Tongue (tissue), 2 donors: ENCODE measurements around the gene FHDC1. TPM values are rescaled to one million over a fixed set of nuclear protein-coding genes. Genes with fewer than 3 reads are reported as not detected.

ENCODE experiments used
- DNase-seq: peaks from one replicate; pipeline ENCODE4 v3.0.0-alpha.2; 2015
- total RNA-seq: library from RNA; depleted of rRNA; stranded (reverse); fragments of >200 nt; gene quantifications from one replicate; pipeline ENCODE4 v1.2.3, GENCODE V29; 2014

FHDC1 gene
- total RNA-seq, 1 donor from 2014 or later, result 9.9 TPM

DNA sequence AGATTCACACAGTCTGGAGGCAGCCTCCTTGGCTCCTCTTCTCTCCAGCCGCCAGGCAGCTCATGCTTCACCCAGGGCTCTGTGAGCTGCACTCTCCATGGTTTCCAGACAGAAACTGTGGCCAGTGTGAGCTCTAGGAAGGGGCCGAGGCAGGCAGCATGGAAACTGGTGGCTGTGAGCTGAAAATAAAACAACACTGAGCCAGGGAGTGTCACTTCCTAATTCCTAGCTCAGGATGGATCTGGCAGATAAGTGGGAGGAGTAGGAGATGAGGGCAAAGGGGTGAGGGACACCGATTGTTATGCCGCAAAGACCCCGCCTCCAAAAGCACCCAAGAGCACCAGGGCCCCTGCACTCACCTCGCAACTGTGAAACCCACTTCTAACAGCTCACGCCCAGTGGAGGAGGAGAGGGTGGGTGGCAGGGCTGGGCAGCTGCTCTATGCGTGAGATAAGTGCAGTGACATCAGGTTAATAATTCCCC is 69.8 kb downstream of the FHDC1 start:
- DNase-seq, result no peak

DNA sequence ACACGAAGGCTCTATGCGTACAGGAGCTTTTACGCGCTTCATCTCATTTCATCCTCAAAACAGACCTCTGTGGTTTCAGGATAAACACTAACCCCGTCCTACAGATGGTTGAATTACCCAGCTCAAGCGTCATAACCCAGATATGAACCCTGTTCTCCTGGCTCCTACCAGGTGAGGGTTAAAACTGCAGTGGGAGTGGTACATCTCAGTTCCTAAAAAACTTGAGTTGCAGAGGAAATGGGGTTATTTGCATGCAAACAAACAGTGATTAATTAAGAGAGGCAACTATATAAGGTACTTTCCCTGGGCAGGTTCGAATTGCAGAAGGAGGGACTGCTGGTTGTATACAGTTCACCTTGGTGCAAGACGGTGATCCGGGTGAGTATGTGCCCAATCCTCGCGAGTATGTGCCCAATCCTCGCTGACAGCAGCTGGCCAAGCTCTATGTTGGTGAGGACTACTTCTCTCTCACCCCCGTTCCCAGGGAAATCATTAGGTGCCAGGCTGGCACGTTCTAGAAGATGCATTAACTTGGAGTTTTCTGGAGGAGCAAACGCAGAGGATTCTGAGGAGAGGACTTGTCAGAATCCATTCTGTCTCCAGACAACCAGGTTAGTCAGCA is 72.6 kb downstream of the FHDC1 start:
- DNase-seq, result no peak

DNA sequence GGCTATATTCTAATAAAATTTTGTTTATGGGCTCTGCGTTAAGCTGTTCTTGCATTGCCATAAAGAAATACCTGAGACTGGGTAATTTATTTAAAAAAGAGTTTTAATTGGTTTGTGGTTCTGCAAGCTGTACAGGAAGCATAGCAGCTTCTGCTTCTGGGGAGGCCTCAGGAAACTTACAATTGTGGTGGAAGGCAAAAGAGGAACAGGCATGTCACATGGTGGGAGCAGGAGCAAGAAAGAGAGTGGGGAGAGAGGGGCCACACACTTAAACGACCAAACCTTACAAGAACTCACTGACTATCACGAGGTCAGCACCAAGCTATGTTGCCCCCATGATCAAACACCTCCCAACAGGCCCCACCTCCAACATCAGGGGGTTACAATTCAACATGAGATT is 74.0 kb downstream of the FHDC1 start:
- DNase-seq, result no peak

DNA sequence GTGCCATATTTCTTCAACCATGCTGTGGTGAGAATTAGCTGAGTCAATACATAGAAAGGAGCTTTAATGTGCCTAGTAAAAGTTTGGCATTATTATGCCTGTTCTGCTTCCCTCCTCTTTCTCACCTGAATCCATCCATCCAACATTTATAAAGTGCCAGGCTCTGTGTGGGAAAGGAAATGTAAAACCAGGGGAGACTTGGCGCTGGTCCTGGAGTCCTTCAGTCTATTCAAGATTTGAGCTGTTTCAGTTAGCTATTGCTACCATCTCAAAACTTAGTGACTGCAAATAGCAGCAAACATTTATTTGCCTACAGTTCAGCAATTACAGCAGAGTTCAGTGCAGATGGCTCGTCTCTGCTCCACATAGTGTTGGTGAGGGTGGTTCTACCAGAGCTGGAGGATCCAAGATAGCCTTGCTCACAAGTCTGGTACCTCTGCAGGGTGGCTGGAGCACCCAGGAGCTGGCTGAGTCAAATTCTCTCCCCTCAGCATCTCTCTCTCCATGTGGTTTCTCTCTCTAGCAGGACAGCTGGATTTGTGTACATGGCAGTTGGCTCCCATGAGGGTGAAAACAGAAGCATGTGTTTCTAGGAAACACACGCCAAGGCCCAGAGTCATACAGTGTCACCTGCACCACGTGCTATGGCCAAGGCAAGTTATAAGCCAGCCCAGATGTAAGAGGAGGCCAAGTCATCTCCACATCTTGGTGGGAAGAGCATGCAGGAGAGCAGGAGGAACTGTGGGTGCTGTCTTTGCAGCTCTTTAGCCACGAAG is 77.3 kb downstream of the FHDC1 start:
- DNase-seq, result peak; percentile 57

DNA sequence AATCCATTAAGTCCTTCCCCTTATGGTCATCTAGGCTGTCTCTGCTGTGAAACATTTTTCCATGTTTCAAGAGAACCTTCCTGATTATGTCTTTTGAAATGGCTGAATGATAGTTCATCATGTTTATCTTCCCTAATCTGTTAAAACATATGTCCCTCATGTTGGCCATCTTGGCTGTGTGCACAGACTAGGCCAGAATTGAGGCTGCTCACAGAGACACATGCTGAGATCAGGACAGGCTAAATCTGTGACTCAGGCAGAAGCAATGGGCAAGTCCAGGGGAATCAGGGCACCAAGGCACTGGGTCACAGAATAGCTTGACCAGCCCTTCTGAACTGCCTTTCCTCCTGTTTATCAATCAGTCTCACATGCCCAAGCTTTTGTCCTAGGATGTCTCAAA is 78.3 kb downstream of the FHDC1 start:
- DNase-seq, result no peak

DNA sequence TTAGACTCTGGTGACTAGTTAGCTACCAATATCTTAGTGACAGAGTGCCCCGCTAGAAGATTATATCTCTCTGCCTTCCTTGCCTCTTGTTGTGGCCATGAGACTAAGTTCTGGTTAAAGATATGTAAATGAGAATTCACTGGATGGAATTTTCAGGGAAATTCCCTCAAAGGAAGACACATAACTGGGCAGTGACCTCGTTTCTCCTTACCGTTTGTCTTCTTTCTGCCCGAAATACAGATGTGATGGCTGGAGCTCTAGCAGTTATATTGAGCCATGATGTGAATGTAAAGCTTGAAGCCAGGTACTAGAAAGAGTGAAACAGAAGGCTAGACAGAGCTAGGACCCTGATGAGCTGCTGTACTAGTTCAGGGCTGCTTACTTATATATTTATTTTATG is 80.5 kb downstream of the FHDC1 start:
- no peak for DNase-seq

DNA sequence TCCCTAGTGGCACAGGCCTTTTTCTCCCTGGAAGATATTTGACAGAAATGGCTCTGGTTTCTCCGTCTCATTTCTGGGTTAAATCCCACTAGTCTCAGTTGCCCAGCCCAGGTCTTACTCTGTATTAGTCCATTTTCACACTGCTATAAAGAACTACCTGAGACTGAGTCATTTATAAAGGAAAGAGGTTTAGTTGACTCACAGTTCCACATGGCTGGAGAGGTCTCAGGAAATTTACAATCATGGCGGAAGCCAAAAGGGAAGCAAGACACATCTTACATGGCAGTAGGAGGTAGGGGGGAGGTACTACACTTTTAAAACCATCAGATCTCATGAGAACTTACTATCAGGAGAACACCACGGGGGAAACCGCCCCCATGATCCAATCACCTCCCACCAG is 81.9 kb downstream of the FHDC1 start:
- no peak for DNase-seq

DNA sequence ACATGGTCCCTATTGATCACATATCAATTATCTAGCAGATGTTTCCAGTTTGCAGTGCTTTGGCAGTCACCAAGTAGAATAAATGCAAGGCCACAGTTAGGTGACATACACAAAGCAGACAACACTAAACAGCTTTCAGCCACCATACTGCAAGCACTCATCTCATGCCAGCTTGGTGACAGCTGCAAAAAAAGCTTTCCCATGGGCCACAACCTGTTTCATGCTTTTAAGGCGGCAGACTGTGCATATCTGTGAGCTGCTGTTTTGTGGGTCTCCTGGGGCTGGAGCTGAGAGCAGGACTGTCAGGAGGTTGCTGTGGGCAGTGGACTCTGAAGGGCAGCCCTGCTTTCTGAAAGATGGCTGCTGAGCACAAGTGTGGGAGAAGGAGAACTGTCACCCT is 82.6 kb downstream of the FHDC1 start:
- DNase-seq, result no peak

DNA sequence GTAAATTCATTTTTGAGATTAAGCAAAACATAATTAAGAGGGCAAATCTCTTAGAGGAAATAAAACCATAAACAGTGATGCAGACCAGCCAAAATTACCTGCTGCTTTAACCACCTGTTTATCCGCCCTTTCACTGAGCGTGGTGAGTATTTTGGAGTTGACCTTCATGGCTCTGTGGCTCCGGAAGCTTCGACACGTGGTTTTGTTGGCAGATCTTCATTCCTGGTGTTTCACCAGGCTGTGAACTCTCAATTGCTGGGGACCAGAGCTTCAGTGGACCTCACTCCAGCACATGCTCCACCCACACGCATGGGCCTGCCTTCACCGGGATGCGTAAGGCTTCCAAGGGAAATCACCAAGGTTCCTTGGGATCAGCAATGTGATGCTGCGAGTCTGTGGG is 83.8 kb downstream of the FHDC1 start:
- no peak for DNase-seq

DNA sequence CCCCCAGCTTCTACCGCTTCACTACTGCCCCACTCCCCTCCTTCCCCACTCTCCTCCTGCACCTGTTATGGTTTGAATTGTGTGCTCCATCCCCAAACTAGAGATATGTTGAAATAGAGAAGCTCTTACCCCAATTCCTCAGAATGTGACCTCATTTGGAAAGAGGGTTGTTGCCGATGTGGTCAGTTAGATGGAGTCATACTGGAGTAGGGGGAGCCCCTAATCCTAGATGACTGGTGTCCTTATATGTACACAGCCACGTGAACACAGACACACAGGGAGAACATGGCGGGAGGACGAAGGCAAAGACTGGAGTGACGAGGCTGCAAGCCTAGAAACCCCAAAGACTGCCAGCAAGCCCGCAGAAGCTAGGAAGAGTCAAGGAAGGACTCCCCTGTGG is 84.3 kb downstream of the FHDC1 start:
- no peak for DNase-seq

DNA sequence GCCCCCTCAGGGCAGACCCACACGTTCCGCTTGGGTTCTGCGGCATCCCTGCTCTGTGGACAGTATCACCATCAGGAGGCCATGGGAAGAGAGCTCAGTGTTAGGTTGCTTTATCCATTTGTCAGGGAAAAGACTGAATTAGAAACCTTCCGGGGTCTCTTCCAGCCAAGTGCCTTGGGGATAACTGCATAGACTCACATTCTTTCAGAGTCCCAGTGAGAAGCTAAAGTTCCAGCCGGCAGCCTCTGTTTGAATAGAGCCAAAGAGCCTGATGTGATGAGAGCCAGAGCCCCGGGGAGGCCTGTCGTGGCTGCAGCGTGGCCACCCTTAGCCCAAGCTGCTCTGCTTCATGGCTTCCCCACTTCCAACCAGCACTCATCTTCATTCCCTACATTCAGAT is 85.2 kb downstream of the FHDC1 start:
- DNase-seq, result no peak

DNA sequence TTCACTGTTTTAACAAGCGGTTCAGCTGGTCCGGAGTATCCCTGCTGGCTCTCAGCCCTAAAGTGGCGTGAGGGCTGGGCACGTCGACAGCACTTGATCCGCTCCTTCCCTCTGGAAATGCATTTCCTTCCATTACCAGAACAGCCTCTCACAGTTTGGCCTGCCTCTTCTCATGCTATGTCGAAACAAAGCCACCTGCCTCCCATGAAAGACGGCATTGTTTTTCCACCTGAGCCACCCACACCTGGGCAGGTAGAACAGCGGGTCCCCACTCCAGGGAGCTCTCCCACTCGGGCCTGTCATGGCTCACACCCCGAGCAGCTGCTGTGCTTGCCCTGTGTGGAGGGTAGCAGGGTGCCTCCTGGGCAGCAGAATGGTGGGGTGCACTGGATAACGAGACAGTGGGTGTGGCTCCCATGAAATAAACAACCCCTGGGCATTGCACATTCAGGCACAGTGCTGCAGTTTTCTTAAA is 86.2 kb downstream of the FHDC1 start:
- DNase-seq, result peak; percentile 38

DNA sequence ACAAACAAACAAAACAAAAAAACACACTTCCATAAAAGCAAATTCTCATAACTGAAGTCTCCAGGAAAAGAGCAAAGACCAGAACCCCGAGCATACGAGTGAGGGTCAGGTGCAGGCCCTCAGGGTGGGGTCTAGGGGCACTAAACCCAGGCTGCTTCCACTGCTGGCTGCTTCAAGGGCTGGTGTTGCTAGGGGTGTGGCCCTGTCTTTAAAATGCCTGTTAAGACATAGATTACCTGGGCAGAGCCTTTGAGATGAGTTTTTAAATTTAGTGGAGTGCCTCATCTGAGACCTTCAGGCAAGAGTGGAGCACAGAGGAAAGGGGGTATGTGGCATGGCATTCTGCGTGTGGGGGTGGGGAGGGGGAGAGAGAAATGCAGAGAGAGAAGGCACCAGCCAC is 87.0 kb downstream of the FHDC1 start:
- DNase-seq, result no peak

DNA sequence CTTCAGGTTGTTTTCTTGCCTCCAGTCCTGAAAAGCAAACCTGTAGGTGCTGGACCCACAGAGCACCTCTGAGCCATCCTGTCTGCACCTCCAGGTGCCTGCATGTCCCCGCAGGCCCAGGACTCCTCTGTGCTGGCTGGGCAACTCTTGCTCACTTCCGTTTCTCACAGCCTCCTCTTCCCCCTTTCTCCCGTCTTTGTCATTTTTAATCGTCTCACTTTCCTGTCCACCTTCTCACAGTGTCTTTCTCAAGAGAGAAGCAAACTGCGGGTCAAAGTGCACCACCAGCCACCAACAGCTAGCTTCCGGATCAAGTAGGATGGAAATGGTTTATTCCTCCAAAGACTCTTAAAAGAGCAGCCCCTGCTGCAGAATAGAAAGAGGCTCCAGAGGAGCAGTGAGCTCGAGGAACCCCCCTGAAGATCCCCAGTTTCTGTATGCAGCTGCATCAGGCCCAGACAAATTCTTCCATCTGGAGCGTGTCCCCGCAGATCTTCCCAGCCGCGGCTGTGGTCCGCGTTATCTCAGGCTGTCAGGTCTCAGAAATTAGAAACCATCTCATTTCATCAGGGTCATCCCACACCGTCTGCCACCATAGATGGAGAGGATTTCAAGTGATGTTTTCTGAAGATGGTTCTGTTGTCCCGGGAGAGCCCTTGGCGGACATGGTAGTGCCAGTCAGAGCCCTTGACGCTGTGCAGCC is 87.7 kb downstream of the FHDC1 start:
- no peak for DNase-seq

DNA sequence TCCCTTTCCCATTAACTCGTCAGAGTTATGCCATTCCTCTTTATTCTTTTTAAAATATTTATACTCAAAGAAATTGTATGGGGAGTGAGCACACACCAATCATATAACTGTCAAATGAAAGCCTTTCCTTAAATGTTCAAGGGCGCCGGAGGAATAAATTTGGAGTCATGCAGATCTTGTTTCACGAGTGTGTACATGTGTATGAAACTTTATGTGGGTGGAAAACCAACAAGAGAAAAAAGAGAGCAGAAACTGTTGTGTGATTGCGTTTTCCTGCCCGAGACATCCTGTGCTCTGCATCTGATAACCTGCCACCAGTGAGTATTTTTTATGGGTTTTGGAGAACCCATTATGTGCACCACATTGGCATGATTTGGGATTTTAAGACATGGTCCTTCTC is 88.3 kb downstream of the FHDC1 start:
- DNase-seq, result no peak

DNA sequence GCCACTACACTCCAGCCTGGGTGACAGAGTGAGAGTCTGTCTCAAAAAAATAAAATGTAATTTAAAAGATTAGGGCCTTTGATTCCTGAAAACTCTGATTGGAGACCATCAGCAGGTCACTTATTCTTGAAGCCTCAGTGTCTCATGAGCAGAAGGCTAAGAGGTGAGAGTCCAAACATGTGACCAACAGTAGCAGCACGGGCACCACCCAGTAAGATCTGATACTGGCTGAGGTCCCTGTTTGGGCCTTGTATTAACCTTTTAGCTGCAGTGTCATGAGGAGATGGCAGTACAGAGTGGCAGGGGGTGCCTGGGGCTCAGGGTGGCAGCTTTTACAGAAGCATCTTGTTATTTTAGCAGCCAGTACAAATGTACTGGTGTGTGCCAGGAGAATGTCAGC is 89.3 kb downstream of the FHDC1 start:
- DNase-seq, result no peak

DNA sequence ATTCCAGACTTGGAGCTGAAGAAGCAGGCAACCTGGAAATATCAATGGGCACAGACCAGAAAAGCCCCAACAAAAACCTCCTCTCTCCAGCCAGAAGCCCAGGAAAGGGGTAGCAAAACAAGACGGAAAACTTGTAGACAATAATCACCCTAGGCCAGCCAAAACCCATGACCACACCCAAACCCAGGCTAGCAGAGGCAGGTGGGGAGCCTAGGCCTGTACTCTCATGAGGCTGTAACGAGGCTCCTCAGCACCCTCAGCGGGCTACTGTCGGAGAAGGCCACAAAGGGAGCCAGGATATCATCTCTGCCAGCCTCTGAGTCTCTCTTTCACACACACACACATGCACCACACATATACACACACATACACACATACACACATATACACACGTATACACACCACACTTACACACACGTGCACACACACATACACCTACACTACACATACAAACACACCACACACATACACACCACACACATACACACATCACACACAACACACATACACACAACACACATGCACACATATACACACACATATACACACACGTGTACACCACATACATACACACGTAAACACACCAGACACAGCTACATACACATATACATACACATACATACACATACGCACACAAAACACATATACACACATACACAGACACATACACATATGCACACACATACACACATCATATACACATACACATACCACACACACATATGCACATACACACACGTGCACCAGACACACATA is 90.6 kb downstream of the FHDC1 start:
- no peak for DNase-seq

DNA sequence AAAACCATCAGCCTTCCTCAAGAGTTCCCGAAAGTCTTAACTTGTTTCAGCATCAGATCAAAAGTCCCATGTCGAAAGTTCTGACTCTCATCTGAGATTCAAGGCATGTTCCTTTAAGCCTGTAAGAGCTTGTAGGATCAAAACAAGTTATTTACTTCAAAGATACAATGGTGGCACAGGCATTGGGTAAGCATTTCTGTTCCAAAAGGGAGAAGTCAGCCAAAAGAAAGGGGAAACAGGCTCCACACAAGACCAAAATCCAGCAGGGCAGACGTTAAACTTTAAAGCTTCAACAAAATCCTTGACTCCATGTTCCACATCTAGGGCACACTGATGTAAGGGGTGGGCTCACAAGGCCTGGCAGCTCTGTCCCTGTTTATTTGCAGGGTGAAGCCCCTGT is 91.7 kb downstream of the FHDC1 start:
- DNase-seq, result no peak

DNA sequence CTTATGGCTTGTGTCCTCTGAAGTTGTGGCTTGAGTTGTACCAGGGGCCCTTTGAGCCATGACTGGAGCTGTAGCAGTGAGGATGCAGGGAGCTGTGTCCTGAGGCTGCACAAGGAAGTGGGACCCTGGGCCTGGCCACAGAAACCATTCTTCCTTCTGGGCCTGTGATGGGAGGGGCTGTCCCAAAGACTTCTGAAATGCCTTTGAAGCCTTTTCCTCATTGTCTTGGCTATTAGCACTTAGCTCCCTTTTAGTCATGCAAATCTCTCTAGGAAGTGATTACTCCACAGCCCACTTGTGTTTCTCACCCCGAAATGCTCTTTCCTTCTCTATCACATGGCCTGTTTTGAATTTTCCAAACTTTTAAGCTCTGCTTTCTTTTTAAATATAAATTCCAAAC is 92.4 kb downstream of the FHDC1 start:
- DNase-seq, result no peak
